ENCODE data around the gene RBP3.
"Not testable (repeated sequence)": the region's sequence is repeated elsewhere in the genome, so short reads cannot be mapped to it uniquely, and the experiment has no call there.

RBP3 gene

DNA sequence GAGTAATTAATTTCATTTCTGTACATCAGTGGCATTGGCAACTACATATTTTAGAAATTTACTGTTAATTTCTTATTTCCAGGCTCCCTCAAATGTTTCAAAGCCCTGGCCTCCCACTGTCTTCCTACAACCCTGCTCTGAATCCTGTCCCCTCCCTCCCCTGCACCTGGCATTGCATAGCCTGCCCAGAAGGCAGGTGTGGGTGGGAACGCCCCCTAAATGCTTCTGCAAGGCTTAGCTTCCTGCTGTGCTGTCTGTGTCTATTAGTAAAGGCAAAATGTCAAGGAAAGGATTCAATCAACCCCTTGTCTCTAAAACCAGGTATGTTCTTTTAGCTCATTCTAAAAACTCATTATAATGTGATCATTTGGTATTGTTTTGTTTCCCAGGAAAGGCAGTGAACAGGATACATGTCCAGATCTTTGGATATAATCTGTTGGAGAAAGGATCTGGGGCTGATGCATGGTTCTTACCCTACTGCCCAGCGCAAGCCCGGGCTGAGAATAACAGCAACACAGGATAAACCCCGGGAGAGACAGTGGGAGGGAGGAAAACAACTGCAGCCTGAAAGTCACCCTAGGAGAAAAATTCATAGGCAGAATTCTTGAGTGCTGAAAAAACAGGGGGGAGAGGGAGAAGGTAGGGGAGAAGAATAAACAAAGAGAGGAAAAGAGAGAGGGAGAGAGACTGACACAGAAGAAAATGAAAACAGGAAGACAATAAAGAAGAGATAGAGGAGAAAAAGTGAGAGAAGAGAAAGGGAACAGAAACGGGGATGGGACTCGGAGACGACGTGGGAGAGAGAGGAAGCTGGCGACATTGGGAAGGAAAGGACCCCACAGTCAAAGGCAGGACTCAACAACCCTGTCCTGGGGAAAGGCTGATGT lies 35.3 kb downstream of the RBP3 start:
- DNase-seq (ENCODE audit: low read depth, low spot score) = no peak
- no peaks in the 10 kb centered on the region for H3K9me3 ChIP-seq (ENCODE audit: control insufficient read depth, insufficient read depth, low read length)
- H3K4me1 ChIP-seq (ENCODE audit: control insufficient read depth, insufficient read depth, low read length) = no peaks in the 10 kb centered on the region
- H3K36me3 ChIP-seq (ENCODE audit: control insufficient read depth, insufficient read depth, low read length) = no peaks in the 10 kb centered on the region
- no peak overlapping the region for H3K27ac ChIP-seq (ENCODE audit: low read length)
- no CpG with 5 or more reads among the region's 9 CpGs for WGBS (ENCODE audit: insufficient coverage, insufficient read length)
- H3K4me3 ChIP-seq (ENCODE audit: low read length) = peak overlapping the region; percentile 89
- H3K27me3 ChIP-seq (ENCODE audit: control insufficient read depth, insufficient read depth, low read length) = no peaks in the 10 kb centered on the region; the same call in 1 of the 2 replicates

DNA sequence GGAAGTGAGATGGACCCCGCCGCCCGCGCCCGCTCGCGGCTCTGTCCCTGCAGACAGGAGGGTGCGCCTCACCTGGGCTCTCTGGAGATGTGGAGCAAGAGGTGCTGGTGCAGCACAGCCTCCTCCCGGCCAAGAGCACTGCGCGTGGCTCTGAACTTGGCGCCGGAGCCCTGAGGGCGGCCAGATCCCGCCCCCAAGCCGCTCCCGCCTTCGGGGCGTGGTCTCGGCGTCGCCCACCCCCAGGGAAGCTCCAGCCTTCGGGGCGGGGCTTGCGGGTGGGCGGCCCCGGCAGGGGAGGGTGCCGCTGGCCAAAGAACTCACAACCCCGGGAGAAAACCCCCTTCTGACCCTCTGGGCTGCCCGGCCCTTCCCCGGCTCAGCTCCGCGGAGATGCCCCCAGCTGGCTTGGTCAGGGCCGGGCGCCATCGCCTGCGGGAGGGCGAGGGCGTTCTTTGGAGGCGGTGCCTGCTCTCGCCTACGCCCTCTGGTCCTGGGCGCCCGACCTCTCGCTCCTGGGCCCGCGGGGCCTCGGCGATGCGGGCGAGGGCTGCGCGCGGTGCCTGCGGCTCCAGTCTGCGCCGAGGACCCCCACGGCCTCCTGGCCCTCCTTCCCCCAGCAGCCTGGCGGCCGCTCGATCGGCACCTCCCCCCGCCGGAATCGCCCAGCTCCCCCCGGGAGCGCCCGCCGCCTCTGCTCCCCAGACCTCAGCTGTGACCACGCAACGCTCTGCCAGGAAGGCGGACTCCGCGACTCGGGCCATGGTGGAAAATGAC lies 36.2 kb downstream of the RBP3 start, which contains the start of gene ZNF488:
TSS of gene ZNF488 (minus strand) at position 146 of the 774 bp plus-strand sequence. CDS start 15,464 bp downstream, outside the sequence.
- no CpG with 5 or more reads among the region's 75 CpGs for WGBS (ENCODE audit: insufficient coverage, insufficient read length)
- Histone ChIP-seq H3K36me3 (ENCODE audit: control insufficient read depth, insufficient read depth, low read length) (no peaks in the 10 kb centered on the region), H3K27me3 (ENCODE audit: control insufficient read depth, insufficient read depth, low read length) (no peaks in the 10 kb centered on the region; the same call in 1 of the 2 replicates), H3K4me3 (ENCODE audit: low read length) (peak within 1 kb of the TSS; percentile 89), H3K27ac (ENCODE audit: low read length) (no peak within 1 kb of the TSS), H3K4me1 (ENCODE audit: control insufficient read depth, insufficient read depth, low read length) (no peaks in the 10 kb centered on the region), H3K9me3 (ENCODE audit: control insufficient read depth, insufficient read depth, low read length) (no peaks in the 10 kb centered on the region)
- DNase-seq (ENCODE audit: low read depth, low spot score) = peak; percentile 70

- H3K4me1 ChIP-seq (ENCODE audit: control insufficient read depth, insufficient read depth, low read length); H3K4me3 ChIP-seq (ENCODE audit: low read length); H3K36me3 ChIP-seq (ENCODE audit: control insufficient read depth, insufficient read depth, low read length); DNase-seq (ENCODE audit: low read depth, low spot score); H3K27ac ChIP-seq (ENCODE audit: low read length); H3K9me3 ChIP-seq (ENCODE audit: control insufficient read depth, insufficient read depth, low read length); H3K27me3 ChIP-seq (ENCODE audit: control insufficient read depth, insufficient read depth, low read length): not testable (repeated sequence)
- no CpG with 5 or more reads among the region's 2 CpGs for WGBS (ENCODE audit: insufficient coverage, insufficient read length)
Observed at GRCh38 chr10:47386104-47386503, 37.9 kb downstream of the RBP3 start.

- Histone ChIP-seq H3K36me3 (ENCODE audit: control insufficient read depth, insufficient read depth, low read length) (no peaks in the 10 kb centered on the region), H3K4me3 (ENCODE audit: low read length) (no peak overlapping the region), H3K27ac (ENCODE audit: low read length) (no peak overlapping the region), H3K27me3 (ENCODE audit: control insufficient read depth, insufficient read depth, low read length) (no peaks in the 10 kb centered on the region; the same call in 1 of the 2 replicates), H3K9me3 (ENCODE audit: control insufficient read depth, insufficient read depth, low read length) (no peaks in the 10 kb centered on the region), H3K4me1 (ENCODE audit: control insufficient read depth, insufficient read depth, low read length) (no peaks in the 10 kb centered on the region)
- DNase-seq (ENCODE audit: low read depth, low spot score) = no peak
- WGBS (ENCODE audit: insufficient coverage, insufficient read length) = no CpG with 5 or more reads among the region's 4 CpGs
Observed at GRCh38 chr10:47388879-47389278, 40.7 kb downstream of the RBP3 start.

GRCh38 chr10:47389619-47390018 lies 41.5 kb downstream of the RBP3 start:
- H3K27ac ChIP-seq (ENCODE audit: low read length) = no peak overlapping the region
- no peaks in the 10 kb centered on the region; the same call in 1 of the 2 replicates for H3K27me3 ChIP-seq (ENCODE audit: control insufficient read depth, insufficient read depth, low read length)
- no CpG with 5 or more reads among the region's 3 CpGs for WGBS (ENCODE audit: insufficient coverage, insufficient read length)
- H3K9me3 ChIP-seq (ENCODE audit: control insufficient read depth, insufficient read depth, low read length) = no peaks in the 10 kb centered on the region
- no peaks in the 10 kb centered on the region for H3K4me1 ChIP-seq (ENCODE audit: control insufficient read depth, insufficient read depth, low read length)
- no peaks in the 10 kb centered on the region for H3K36me3 ChIP-seq (ENCODE audit: control insufficient read depth, insufficient read depth, low read length)
- DNase-seq (ENCODE audit: low read depth, low spot score) = no peak
- no peak overlapping the region for H3K4me3 ChIP-seq (ENCODE audit: low read length)

DNA sequence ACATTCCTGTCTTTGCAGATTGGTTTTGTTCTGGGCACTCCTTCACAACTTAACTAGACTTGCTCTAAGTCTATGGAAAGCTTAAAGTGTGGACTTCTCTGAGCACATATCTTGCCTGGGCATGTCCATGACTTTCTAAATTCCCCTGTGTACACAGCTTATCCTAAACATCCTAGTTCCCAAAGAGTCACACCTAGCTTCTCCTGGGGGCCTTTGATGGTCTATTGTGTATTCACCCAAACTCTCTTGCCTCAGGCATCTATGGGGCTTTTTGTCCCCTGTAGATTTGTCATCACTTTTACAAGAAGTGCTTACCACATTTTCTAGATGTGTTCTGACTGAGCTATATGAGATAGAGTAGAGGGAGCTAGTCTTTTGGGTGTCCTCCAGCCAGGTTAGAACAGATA lies 48.2 kb downstream of the RBP3 start:
- DNase-seq (ENCODE audit: low read depth, low spot score) = no peak
- H3K9me3 ChIP-seq (ENCODE audit: control insufficient read depth, insufficient read depth, low read length) = no peaks in the 10 kb centered on the region
- H3K27ac ChIP-seq (ENCODE audit: low read length) = no peak overlapping the region
- no peaks in the 10 kb centered on the region for H3K27me3 ChIP-seq (ENCODE audit: control insufficient read depth, insufficient read depth, low read length)
- no peak overlapping the region for H3K4me3 ChIP-seq (ENCODE audit: low read length)
- H3K36me3 ChIP-seq (ENCODE audit: control insufficient read depth, insufficient read depth, low read length) = no peaks in the 10 kb centered on the region
- no peaks in the 10 kb centered on the region for H3K4me1 ChIP-seq (ENCODE audit: control insufficient read depth, insufficient read depth, low read length)

DNA sequence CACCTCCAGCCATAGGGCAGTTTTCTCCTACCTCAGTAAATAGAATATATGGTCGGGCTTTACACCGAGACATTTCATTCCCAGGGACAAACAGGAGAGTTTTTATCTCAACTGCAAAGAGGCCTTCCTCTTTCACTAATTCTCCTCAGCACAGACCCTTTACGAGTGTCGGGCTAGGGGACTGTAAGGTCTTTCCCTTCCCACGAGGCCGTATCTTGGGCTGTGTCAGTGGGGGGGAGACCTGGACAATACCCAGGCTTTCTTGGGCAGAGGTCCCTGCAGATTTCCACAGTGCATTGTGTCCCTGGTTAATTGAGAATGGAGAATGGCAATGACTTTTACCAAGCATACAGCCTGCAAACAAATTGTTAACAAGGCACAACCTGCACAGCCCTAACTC lies 49.1 kb downstream of the RBP3 start:
- Histone ChIP-seq H3K27me3 (ENCODE audit: control insufficient read depth, insufficient read depth, low read length) (no peaks in the 10 kb centered on the region), H3K4me3 (ENCODE audit: low read length) (no peak overlapping the region), H3K36me3 (ENCODE audit: control insufficient read depth, insufficient read depth, low read length) (no peaks in the 10 kb centered on the region), H3K9me3 (ENCODE audit: control insufficient read depth, insufficient read depth, low read length) (no peaks in the 10 kb centered on the region), H3K4me1 (ENCODE audit: control insufficient read depth, insufficient read depth, low read length) (no peaks in the 10 kb centered on the region), H3K27ac (ENCODE audit: low read length) (no peak overlapping the region)
- no CpG with 5 or more reads among the region's 6 CpGs for WGBS (ENCODE audit: insufficient coverage, insufficient read length)
- no peak for DNase-seq (ENCODE audit: low read depth, low spot score)

GRCh38 chr10:47400251-47400650 lies 52.1 kb downstream of the RBP3 start:
- Histone ChIP-seq H3K27me3 (ENCODE audit: control insufficient read depth, insufficient read depth, low read length) (no peaks in the 10 kb centered on the region), H3K4me3 (ENCODE audit: low read length) (no peak overlapping the region), H3K27ac (ENCODE audit: low read length) (no peak overlapping the region), H3K36me3 (ENCODE audit: control insufficient read depth, insufficient read depth, low read length) (no peaks in the 10 kb centered on the region), H3K9me3 (ENCODE audit: control insufficient read depth, insufficient read depth, low read length) (no peaks in the 10 kb centered on the region), H3K4me1 (ENCODE audit: control insufficient read depth, insufficient read depth, low read length) (peaks cover 15% of the 10 kb centered on the region)
- no peak for DNase-seq (ENCODE audit: low read depth, low spot score)
- WGBS (ENCODE audit: insufficient coverage, insufficient read length) = no CpG with 5 or more reads among the region's 2 CpGs

GRCh38 chr10:47400786-47401185 lies 52.6 kb downstream of the RBP3 start:
- H3K4me1 ChIP-seq (ENCODE audit: control insufficient read depth, insufficient read depth, low read length) = peaks cover 15% of the 10 kb centered on the region
- no peaks in the 10 kb centered on the region for H3K36me3 ChIP-seq (ENCODE audit: control insufficient read depth, insufficient read depth, low read length)
- no peak overlapping the region for H3K4me3 ChIP-seq (ENCODE audit: low read length)
- no peak overlapping the region for H3K27ac ChIP-seq (ENCODE audit: low read length)
- H3K27me3 ChIP-seq (ENCODE audit: control insufficient read depth, insufficient read depth, low read length) = no peaks in the 10 kb centered on the region
- DNase-seq (ENCODE audit: low read depth, low spot score) = no peak
- WGBS (ENCODE audit: insufficient coverage, insufficient read length) = no CpG with 5 or more reads among the region's 3 CpGs
- H3K9me3 ChIP-seq (ENCODE audit: control insufficient read depth, insufficient read depth, low read length) = no peaks in the 10 kb centered on the region

DNA sequence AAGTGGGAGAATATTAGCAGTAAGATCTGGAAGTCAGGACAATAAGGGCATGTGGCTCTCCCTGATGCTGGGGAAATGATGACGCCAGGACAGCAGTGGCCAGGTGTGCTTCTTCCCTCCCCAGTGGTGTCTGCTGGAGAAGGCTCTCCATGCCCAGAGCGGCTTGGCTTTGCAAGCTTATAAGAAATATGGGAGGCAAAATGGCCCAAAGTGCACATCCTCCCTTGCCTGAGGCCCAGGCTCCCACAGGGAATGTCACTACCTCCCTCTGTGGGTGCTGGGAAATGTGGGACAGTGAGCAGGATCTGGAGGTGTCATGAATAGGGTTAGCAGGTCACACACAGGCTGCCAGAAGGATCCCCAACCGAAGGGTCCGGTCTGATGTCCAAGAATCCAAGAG lies 53.0 kb downstream of the RBP3 start:
- DNase-seq (ENCODE audit: low read depth, low spot score) = no peak
- H3K9me3 ChIP-seq (ENCODE audit: control insufficient read depth, insufficient read depth, low read length) = no peaks in the 10 kb centered on the region
- H3K27me3 ChIP-seq (ENCODE audit: control insufficient read depth, insufficient read depth, low read length) = no peaks in the 10 kb centered on the region
- H3K27ac ChIP-seq (ENCODE audit: low read length) = no peak overlapping the region
- no peaks in the 10 kb centered on the region for H3K36me3 ChIP-seq (ENCODE audit: control insufficient read depth, insufficient read depth, low read length)
- WGBS (ENCODE audit: insufficient coverage, insufficient read length) = no CpG with 5 or more reads among the region's 4 CpGs
- H3K4me1 ChIP-seq (ENCODE audit: control insufficient read depth, insufficient read depth, low read length) = peaks cover 15% of the 10 kb centered on the region
- no peak overlapping the region for H3K4me3 ChIP-seq (ENCODE audit: low read length)

All from iPS DF 6.9 (cell line).